PC-3 (cell line): ENCODE results near the gene YAP1. TPM values are rescaled to one million over a fixed set of nuclear protein-coding genes. Genes with fewer than 3 reads are reported as not detected.

Experiments
- ATAC-seq: fragments of 200-7000 bp; cut with Tn5 transposase; 2 replicates; pipeline ENCODE4 v1.9.1; 2020; ENCODE audit warnings: mild to moderate bottlenecking, moderate library complexity
- BruUV-seq: library from RNA; stranded (reverse); fragments of 400-500 nt; replicated peaks from 2 replicates; lab custom pipeline; 2021; lab: Mats Ljungman, UMichigan
- CTCF ChIA-PET: fragments of 300-600 bp; sonication (Branson Sonifier 250); formaldehyde crosslinking; loops from one replicate; lab custom pipeline; 2022; ENCODE audit warnings: antibody characterized with exemption; lab: Charles Lee
- POLR2A ChIA-PET: fragments of 300-600 bp; sonication (Branson Sonifier 250); formaldehyde crosslinking; loops from one replicate; lab custom pipeline; 2022; ENCODE audit warnings: antibody characterized with exemption; ENCODE audit not compliant: unreplicated experiment; lab: Charles Lee
- DNase-seq: peaks from one replicate; pipeline ENCODE4 v3.0.0-alpha.2; 2015
- H2AFZ ChIP-seq: fragments of 300-600 bp; sonication (generic); 2 replicates; pipeline ENCODE4 v1.6.0; 2016; ENCODE audit warnings: antibody characterized with exemption, low read length
- H3F3A ChIP-seq: fragments of 300-600 bp; sonication (generic); one replicate; pipeline ENCODE4 v1.6.0; 2017; ENCODE audit warnings: antibody characterized with exemption, low read length, control low read depth, mild to moderate bottlenecking; ENCODE audit not compliant: unreplicated experiment
- H3K27ac ChIP-seq: fragments of 300-600 bp; sonication (generic); 2 replicates; pipeline ENCODE4 v1.5.1; 2016; ENCODE audit warnings: mild to moderate bottlenecking, low read length
- H3K27me3 ChIP-seq: fragments of 300-600 bp; sonication (generic); 2 replicates; pipeline ENCODE4 v1.6.1; 2016; ENCODE audit warnings: low read length, mixed read lengths
- H3K36me3 ChIP-seq: fragments of 300-600 bp; sonication (generic); 2 replicates; pipeline ENCODE4 v1.6.1; 2016; ENCODE audit warnings: low read depth, mixed run types, low read length, mixed read lengths
- H3K4me1 ChIP-seq: fragments of 300-600 bp; sonication (generic); 2 replicates; pipeline ENCODE4 v1.5.1; 2016; ENCODE audit warnings: low read length; ENCODE audit not compliant: insufficient read depth
- H3K4me2 ChIP-seq: fragments of 300-600 bp; sonication (generic); 2 replicates; pipeline ENCODE4 v1.6.0; 2016; ENCODE audit warnings: low read length
- H3K4me3 ChIP-seq: fragments of 300-600 bp; sonication (generic); 2 replicates; pipeline ENCODE4 v1.5.1; 2016; ENCODE audit warnings: mild to moderate bottlenecking, low read length, mixed read lengths
- H3K79me2 ChIP-seq: fragments of 300-600 bp; sonication (generic); 2 replicates; pipeline ENCODE4 v1.6.1; 2017; ENCODE audit warnings: low read length, mixed read lengths
- H3K9ac ChIP-seq: fragments of 300-600 bp; sonication (generic); 2 replicates; pipeline ENCODE4 v1.6.0; 2016; ENCODE audit warnings: mild to moderate bottlenecking, low read length
- H3K9me2 ChIP-seq: fragments of 300-600 bp; sonication (generic); replicated peaks from 2 replicates; pipeline ENCODE4 v1.6.1; 2016; ENCODE audit warnings: mixed run types, low read length, mixed read lengths
- H3K9me3 ChIP-seq: fragments of 300-600 bp; sonication (generic); 2 replicates; pipeline ENCODE4 v1.6.1; 2016; ENCODE audit warnings: low read length, mixed read lengths
- H4K20me1 ChIP-seq: fragments of 300-600 bp; sonication (generic); 2 replicates; pipeline ENCODE4 v1.6.1; 2016; ENCODE audit warnings: low read length, mixed read lengths
- CTCF ChIP-seq: fragments of 300-600 bp; sonication (generic); conservative IDR thresholded peaks from 2 replicates; pipeline ENCODE4 v1.5.1; 2017; ENCODE audit warnings: antibody characterized with exemption, low read depth, mild to moderate bottlenecking, low read length
- EZH2 ChIP-seq: fragments of 300-600 bp; sonication (generic); IDR thresholded peaks from one replicate; pipeline ENCODE4 v1.6.1; 2017; ENCODE audit warnings: antibody characterized with exemption, mild to moderate bottlenecking, low read length; ENCODE audit not compliant: unreplicated experiment
- EZH2phosphoT487 ChIP-seq: fragments of 300-600 bp; sonication (generic); IDR thresholded peaks from 2 replicates; pipeline ENCODE4 v1.6.1; 2018; ENCODE audit warnings: mild to moderate bottlenecking, antibody characterized with exemption, low read length, borderline replicate concordance
- intact Hi-C: fragments of 100-400 bp; cut with micrococcal nuclease; formaldehyde crosslinking; loops from 2 replicates; pipeline ENCODE4 v1.9.0; 2023
- total RNA-seq: library from RNA; depleted of rRNA; stranded (reverse); fragments of >200 nt; gene quantifications from 2 replicates; pipeline ENCODE4 v1.2.3, GENCODE V29; 2014

YAP1 gene
- total RNA-seq, 1 experiment from 2014 or later, result 104 TPM

- intact Hi-C loops, result loop anchor here (2.0 to 5.0 kb wide), 2 partner anchors 17 to 36 kb away; no protein-coding TSS in a partner anchor
- H3K27me3 ChIP-seq, result no peaks in the 10 kb centered on the region
- H3K36me3 ChIP-seq, result peaks cover 11% of the 10 kb centered on the region
- peaks cover 58% of the 10 kb centered on the region for H3K4me1 ChIP-seq
- TF ChIP-seq EZH2phosphoT487 (no peak), EZH2 (no peak), CTCF (no peak)
- POLR2A ChIA-PET, result interaction anchor here (0.6 kb wide), 1 partner anchor 10 kb away, joined by 6 read pairs; no protein-coding TSS in a partner anchor
- H3K4me2 ChIP-seq, result peak overlapping the region; percentile 74
- no peak overlapping the region for H3K9ac ChIP-seq
- CTCF ChIA-PET, result no interaction called here
- DNase-seq (no peak), ATAC-seq (no peak)
- H4K20me1 ChIP-seq, result no peaks in the 10 kb centered on the region
- H3F3A ChIP-seq, result peaks cover 21% of the 10 kb centered on the region
- peaks cover 92% of the 10 kb centered on the region for H3K79me2 ChIP-seq
- peak overlapping the region; percentile 33; the same call in 1 of the 2 replicates for H3K4me3 ChIP-seq
- peak overlapping the region; percentile 72 for H3K27ac ChIP-seq
- H3K9me2 ChIP-seq, result no peaks in the 10 kb centered on the region
- no peaks in the 10 kb centered on the region for H3K9me3 ChIP-seq
- H2AFZ ChIP-seq, result no peak overlapping the region
- no TSS peak for BruUV-seq
Measured at GRCh38 chr11:102121329-102121728, 11.1 kb downstream of the YAP1 start.

GRCh38 chr11:102134597-102134996 is 24.4 kb downstream of the YAP1 start:
- Histone ChIP-seq H3K27me3 (no peaks in the 10 kb centered on the region), H3K9me2 (no peaks in the 10 kb centered on the region), H3K4me3 (no peak overlapping the region), H3K27ac (no peak overlapping the region), H3K4me2 (no peak overlapping the region), H3K9ac (no peak overlapping the region), H3K4me1 (peaks cover 28% of the 10 kb centered on the region), H2AFZ (no peak overlapping the region), H3K36me3 (peaks cover 4% of the 10 kb centered on the region; the same call in 1 of the 2 replicates), H4K20me1 (no peaks in the 10 kb centered on the region), H3K9me3 (no peaks in the 10 kb centered on the region), H3F3A (peaks cover 9% of the 10 kb centered on the region), H3K79me2 (peaks cover 92% of the 10 kb centered on the region)
- no peak for ATAC-seq
- ChIA-PET CTCF (no interaction called here), POLR2A (no interaction called here)
- no peak for DNase-seq
- intact Hi-C loops, result loop anchor here (5.0 kb wide), 1 partner anchor 133 kb away; no protein-coding TSS in a partner anchor
- TF ChIP-seq CTCF (no peak), EZH2phosphoT487 (no peak), EZH2 (no peak)
- no TSS peak for BruUV-seq

GRCh38 chr11:102135256-102135655 is 25.0 kb downstream of the YAP1 start:
- H3K4me2 ChIP-seq, result no peak overlapping the region
- H3K27me3 ChIP-seq, result no peaks in the 10 kb centered on the region
- no peak overlapping the region for H3K9ac ChIP-seq
- no peak overlapping the region for H3K27ac ChIP-seq
- H4K20me1 ChIP-seq, result no peaks in the 10 kb centered on the region
- peaks cover 92% of the 10 kb centered on the region for H3K79me2 ChIP-seq
- peaks cover 34% of the 10 kb centered on the region for H3K4me1 ChIP-seq
- ChIA-PET CTCF (no interaction called here), POLR2A (no interaction called here)
- no peak overlapping the region for H3K4me3 ChIP-seq
- peaks cover 10% of the 10 kb centered on the region for H3F3A ChIP-seq
- no peak overlapping the region for H2AFZ ChIP-seq
- intact Hi-C loops, result no loop called here
- no peaks in the 10 kb centered on the region for H3K9me2 ChIP-seq
- ATAC-seq, result no peak
- no peaks in the 10 kb centered on the region for H3K9me3 ChIP-seq
- no peak for DNase-seq
- no TSS peak for BruUV-seq
- peaks cover 4% of the 10 kb centered on the region; the same call in 1 of the 2 replicates for H3K36me3 ChIP-seq
- TF ChIP-seq EZH2phosphoT487 (no peak), CTCF (no peak), EZH2 (no peak)
